Neutrophil (primary cell): Measurements from ENCODE around the gene TMCC2.

Experiments
- H3K27ac ChIP-seq: fragments of 200-600 bp; sonication (generic); 2 replicates; pipeline ENCODE4 v1.5.1; 2016; ENCODE audit warnings: mild to moderate bottlenecking, moderate library complexity
- H3K27me3 ChIP-seq: fragments of 200-600 bp; sonication (generic); 2 replicates; pipeline ENCODE4 v1.6.0; 2016; ENCODE audit warnings: mild to moderate bottlenecking
- H3K36me3 ChIP-seq: fragments of 200-600 bp; sonication (generic); 2 replicates; pipeline ENCODE4 v1.5.1; 2017
- H3K4me1 ChIP-seq, 2 experiments: fragments of 200-600 bp in 1 of 2; sonication (generic) in 1 of 2; 1 replicate in 1 of 2; 2 replicates in 1 of 2; pipeline versions ENCODE4 v1.5.1 to v1.6.1; 2013 to 2016; ENCODE audit warnings: low read depth in 1 of 2, low read length in 1 of 2, mild to moderate bottlenecking in 1 of 2, moderate library complexity in 1 of 2; ENCODE audit not compliant: control insufficient read depth in 1 of 2, insufficient read depth in 1 of 2
- H3K4me3 ChIP-seq, 2 experiments: fragments of 200-600 bp in 1 of 2; sonication (generic) in 1 of 2; 1 replicate in 1 of 2; 2 replicates in 1 of 2; pipeline ENCODE4 v1.5.1; 2013 to 2016; ENCODE audit warnings: low read depth in 1 of 2, low read length in 1 of 2, mild to moderate bottlenecking in 1 of 2, moderate library complexity in 1 of 2
- H3K9me3 ChIP-seq: fragments of 200-600 bp; sonication (generic); 2 replicates; pipeline ENCODE4 v1.5.1; 2016
- TF ChIP-seq, protein P1 (sequence below): fragments of 200-600 bp; sonication (generic); IDR thresholded peaks from 2 replicates; pipeline ENCODE4 v1.5.1; 2016; ENCODE audit warnings: antibody characterized with exemption

Gene TMCC2

DNA sequence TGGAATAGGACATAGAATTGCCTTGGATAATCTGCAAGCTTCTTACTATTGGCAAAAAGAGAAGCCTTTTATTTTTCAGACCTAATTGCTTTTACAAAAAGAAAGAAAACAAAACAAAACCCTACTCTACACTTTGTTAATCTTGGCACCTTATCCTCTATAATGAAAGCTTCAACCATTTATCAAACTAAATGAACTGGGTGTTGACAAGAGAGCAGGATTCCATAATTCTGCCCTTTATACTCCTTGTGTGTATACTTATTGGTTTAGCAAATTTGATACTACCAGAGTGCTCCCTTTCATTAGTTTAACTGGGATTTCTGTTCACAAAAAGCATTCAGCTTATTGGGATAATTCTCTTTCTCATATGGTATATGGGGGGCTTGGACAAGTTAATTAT is 3.0 kb upstream of the TMCC2 start:
- no peak overlapping the region for H3K27ac ChIP-seq
- H3K4me3 ChIP-seq: no peak overlapping the region
- H3K27me3 ChIP-seq: peaks cover 58% of the 10 kb centered on the region
- TF ChIP-seq, protein P1, sequence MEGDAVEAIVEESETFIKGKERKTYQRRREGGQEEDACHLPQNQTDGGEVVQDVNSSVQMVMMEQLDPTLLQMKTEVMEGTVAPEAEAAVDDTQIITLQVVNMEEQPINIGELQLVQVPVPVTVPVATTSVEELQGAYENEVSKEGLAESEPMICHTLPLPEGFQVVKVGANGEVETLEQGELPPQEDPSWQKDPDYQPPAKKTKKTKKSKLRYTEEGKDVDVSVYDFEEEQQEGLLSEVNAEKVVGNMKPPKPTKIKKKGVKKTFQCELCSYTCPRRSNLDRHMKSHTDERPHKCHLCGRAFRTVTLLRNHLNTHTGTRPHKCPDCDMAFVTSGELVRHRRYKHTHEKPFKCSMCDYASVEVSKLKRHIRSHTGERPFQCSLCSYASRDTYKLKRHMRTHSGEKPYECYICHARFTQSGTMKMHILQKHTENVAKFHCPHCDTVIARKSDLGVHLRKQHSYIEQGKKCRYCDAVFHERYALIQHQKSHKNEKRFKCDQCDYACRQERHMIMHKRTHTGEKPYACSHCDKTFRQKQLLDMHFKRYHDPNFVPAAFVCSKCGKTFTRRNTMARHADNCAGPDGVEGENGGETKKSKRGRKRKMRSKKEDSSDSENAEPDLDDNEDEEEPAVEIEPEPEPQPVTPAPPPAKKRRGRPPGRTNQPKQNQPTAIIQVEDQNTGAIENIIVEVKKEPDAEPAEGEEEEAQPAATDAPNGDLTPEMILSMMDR: no peak
- no peaks in the 10 kb centered on the region for H3K36me3 ChIP-seq
- H3K9me3 ChIP-seq: no peaks in the 10 kb centered on the region
- H3K4me1 ChIP-seq: peaks cover 22 to 25% of the 10 kb centered on the region in 2 experiments

DNA sequence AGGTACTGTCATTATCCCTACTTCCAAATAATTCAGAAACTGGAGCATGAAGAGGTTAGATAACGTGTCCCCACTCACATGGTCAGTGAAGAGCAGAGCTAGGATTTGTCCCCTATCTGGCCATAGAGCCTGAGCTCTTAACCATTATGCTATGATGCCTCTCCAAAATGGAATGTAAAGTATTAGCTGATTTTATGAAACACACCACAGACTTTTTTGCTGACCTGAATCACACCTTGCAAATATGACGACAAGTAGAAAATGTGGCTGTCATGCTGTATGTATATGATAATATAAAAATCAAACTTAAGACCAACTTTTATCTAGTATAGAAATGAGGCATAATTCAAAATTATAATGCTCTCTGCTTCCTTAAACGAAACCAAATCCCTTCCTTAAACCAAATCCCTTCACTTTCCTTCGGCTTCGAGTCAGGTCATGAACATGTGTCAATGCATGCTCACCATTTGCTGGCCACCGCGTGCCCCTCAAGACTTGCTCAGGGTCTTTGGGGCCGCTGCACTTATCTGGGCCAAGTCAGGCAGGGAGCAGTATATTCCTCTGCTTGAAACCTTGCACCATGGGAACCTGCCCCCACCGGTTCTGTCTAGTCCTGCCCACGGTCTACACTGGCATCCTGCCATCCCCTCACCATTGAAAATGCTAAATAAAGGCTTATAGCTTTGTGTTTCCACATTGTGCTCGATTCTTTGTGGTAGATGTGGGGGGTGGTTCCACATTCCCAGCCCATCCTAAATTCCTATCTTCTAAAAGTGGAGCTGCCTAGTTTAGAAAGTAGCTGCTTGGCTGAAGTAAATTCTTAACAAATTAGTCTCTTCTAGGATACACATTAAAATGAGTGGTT is 1.6 kb upstream of the TMCC2 start:
- H3K9me3 ChIP-seq: no peaks in the 10 kb centered on the region
- TF ChIP-seq, protein P1: no peak
- H3K36me3 ChIP-seq: no peaks in the 10 kb centered on the region
- peaks cover 70% of the 10 kb centered on the region for H3K27me3 ChIP-seq
- no peak overlapping the region for H3K27ac ChIP-seq
- peaks cover 25 to 28% of the 10 kb centered on the region in 2 experiments for H3K4me1 ChIP-seq
- H3K4me3 ChIP-seq: no peak overlapping the region

DNA sequence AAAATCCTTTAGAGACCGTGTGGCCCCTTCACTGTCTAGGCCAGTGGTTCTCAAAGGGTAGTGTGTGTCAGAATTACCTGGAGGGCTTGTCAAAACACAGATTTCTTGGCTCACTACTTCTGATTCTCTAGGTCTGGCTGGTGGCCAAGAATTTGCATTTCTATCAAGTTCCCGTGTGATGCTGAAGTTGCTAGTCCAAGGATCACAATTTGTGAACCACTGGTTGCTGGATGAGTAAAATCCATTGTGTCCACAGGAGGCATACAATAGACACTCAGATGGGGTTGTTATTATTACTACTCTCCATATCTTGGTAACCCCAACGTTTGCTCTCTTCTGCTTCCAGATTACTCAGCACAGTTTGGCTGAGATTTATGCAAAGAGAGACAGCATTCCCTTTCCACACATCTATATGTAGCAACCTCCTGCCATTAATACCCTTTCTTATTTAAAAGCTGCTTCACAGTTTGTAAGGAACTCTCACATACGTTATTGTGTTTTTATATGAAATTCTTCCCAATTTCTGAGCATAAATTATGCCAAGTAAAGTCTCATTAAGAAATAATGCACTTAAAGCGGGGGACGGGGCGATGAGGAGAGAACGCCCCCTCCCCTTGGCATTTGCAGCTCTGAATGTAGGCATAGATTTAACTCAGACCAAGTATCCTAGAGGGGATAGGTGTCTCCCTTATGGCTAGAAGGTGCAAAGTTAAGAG is 720 bp upstream of the TMCC2 start:
- H3K9me3 ChIP-seq: no peaks in the 10 kb centered on the region
- TF ChIP-seq, protein P1: no peak
- H3K27me3 ChIP-seq: peaks cover 70% of the 10 kb centered on the region
- no peaks in the 10 kb centered on the region for H3K36me3 ChIP-seq
- peak overlapping the region; percentile 38 to 64 for H3K4me3 ChIP-seq
- peaks cover 25 to 28% of the 10 kb centered on the region in 2 experiments for H3K4me1 ChIP-seq
- H3K27ac ChIP-seq: no peak overlapping the region

GRCh38 chr1:205228093-205228521 is 361 bp downstream of the TMCC2 start:
- peaks cover 70% of the 10 kb centered on the region for H3K27me3 ChIP-seq
- H3K4me3 ChIP-seq: peak overlapping the region; percentile 31 to 61
- H3K9me3 ChIP-seq: no peaks in the 10 kb centered on the region
- no peak overlapping the region for H3K27ac ChIP-seq
- TF ChIP-seq, protein P1: no peak
- no peaks in the 10 kb centered on the region for H3K36me3 ChIP-seq
- H3K4me1 ChIP-seq: peaks cover 25 to 28% of the 10 kb centered on the region in 2 experiments

DNA sequence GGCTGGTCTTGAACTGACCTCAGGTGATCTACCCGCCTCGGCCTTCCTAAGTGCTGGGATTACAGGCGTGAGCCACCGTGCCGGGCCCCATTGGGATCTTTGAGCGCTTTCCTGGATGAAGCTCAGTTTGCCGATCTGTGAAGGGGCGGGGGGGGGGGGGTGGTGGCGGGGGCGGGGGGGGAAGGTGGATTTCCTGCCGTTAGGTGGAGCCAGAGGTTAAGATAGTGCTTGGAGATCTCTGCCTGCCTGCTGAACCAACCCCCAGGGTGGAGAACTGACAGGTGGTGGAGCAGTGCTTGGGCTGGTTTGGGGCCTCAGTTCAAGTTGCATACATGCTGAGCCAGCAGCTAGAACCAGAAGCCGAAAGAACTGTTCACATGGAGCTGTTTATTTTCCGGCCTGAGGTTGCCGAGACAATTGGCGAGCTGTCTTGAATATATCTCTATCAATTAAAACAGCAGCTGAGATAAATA is 1.7 kb downstream of the TMCC2 start:
- Histone ChIP-seq H3K4me3 (peak overlapping the region; percentile 31 to 61), H3K36me3 (no peaks in the 10 kb centered on the region), H3K9me3 (no peaks in the 10 kb centered on the region), H3K4me1 (peaks cover 25 to 28% of the 10 kb centered on the region in 2 experiments), H3K27ac (no peak overlapping the region), H3K27me3 (peaks cover 65% of the 10 kb centered on the region)
- TF ChIP-seq, protein P1: no peak
